Neural cell (in vitro differentiated cells): Measurements from ENCODE around the gene HHIPL2. TPM values are rescaled to one million over a fixed set of nuclear protein-coding genes. Genes with fewer than 3 reads are reported as not detected.

ENCODE experiments used
- H2AFZ ChIP-seq: fragments of 200-600, 300-800 bp; sonication (generic), shearing (Covaris generic); 2 replicates; pipeline ENCODE4 v1.6.0; 2014; ENCODE audit warnings: low read depth, mild to moderate bottlenecking, antibody characterized with exemption, low read length, moderate library complexity
- H3F3A ChIP-seq: fragments of 200-600 bp; shearing (Covaris generic); 2 replicates; pipeline ENCODE4 v1.6.1; 2016; ENCODE audit warnings: mild to moderate bottlenecking, moderate library complexity, mixed read lengths, antibody characterized with exemption, low read length; ENCODE audit not compliant: insufficient read depth, poor library complexity, severe bottlenecking
- H3K27ac ChIP-seq: fragments of 200-600, 300-800 bp; sonication (generic), shearing (Covaris generic); 2 replicates; pipeline ENCODE4 v1.5.1; 2014; ENCODE audit warnings: mild to moderate bottlenecking, low read length, moderate library complexity
- H3K27me3 ChIP-seq: fragments of 300-800, 200-600 bp; sonication (generic), shearing (Covaris generic); 2 replicates; pipeline ENCODE4 v1.6.0; 2014; ENCODE audit warnings: mild to moderate bottlenecking, low read depth, low read length, moderate library complexity; ENCODE audit not compliant: insufficient read depth
- H3K36me3 ChIP-seq: fragments of 300-800, 200-600 bp; sonication (generic), shearing (Covaris generic); 2 replicates; pipeline ENCODE4 v1.5.1; 2014; ENCODE audit warnings: mild to moderate bottlenecking, antibody characterized with exemption, low read length, moderate library complexity; ENCODE audit not compliant: insufficient read depth
- H3K4me2 ChIP-seq: fragments of 300-800, 200-600 bp; sonication (generic), shearing (Covaris generic); 2 replicates; pipeline ENCODE4 v1.6.0; 2014; ENCODE audit warnings: mild to moderate bottlenecking, low read length
- H3K4me3 ChIP-seq: fragments of 300-800, 200-600 bp; sonication (generic), shearing (Covaris generic); 2 replicates; pipeline ENCODE4 v1.5.1; 2014; ENCODE audit warnings: mild to moderate bottlenecking, low read length, moderate library complexity
- H3K79me2 ChIP-seq: fragments of 200-600 bp; shearing (Covaris generic); replicated peaks from 2 replicates; pipeline ENCODE4 v1.6.0; 2014; ENCODE audit warnings: mild to moderate bottlenecking, low read length, moderate library complexity; ENCODE audit not compliant: insufficient read depth
- H3K9ac ChIP-seq: fragments of 300-800, 200-600 bp; sonication (generic), shearing (Covaris generic); 2 replicates; pipeline ENCODE4 v1.6.1; 2016; ENCODE audit warnings: mild to moderate bottlenecking, low read length, mixed read lengths
- H3K9me2 ChIP-seq: fragments of 200-600 bp; shearing (Covaris generic); 2 replicates; pipeline ENCODE4 v1.6.1; 2016; ENCODE audit warnings: mild to moderate bottlenecking, low read length, mixed read lengths; ENCODE audit not compliant: insufficient read depth
- H3K9me3 ChIP-seq: fragments of 200-600, 300-800 bp; sonication (generic), shearing (Covaris generic); 2 replicates; pipeline ENCODE4 v1.6.1; 2016; ENCODE audit warnings: mild to moderate bottlenecking, mixed run types, low read length, moderate library complexity, mixed read lengths
- H4K20me1 ChIP-seq: fragments of 200-600 bp; shearing (Covaris generic); 2 replicates; pipeline ENCODE4 v1.6.1; 2016; ENCODE audit warnings: mild to moderate bottlenecking, mixed run types; ENCODE audit not compliant: insufficient read depth
- EP300 ChIP-seq: fragments of 450-650 bp; conservative IDR thresholded peaks from 2 replicates; pipeline ENCODE4 v1.6.1; 2014; ENCODE audit warnings: antibody characterized with exemption, mild to moderate bottlenecking, moderate library complexity; ENCODE audit not compliant: poor library complexity, severe bottlenecking
- EZH2 ChIP-seq: fragments of 200-600, 300-800 bp; shearing (Covaris generic), sonication (generic); IDR thresholded peaks from 2 replicates; pipeline ENCODE4 v1.6.1; 2014; ENCODE audit warnings: antibody characterized with exemption, low read length, borderline replicate concordance, mild to moderate bottlenecking; ENCODE audit not compliant: insufficient read depth, poor library complexity, severe bottlenecking
- MXI1 ChIP-seq: fragments of 450-650 bp; conservative IDR thresholded peaks from 2 replicates; pipeline ENCODE4 v1.6.1; 2014; ENCODE audit warnings: antibody characterized with exemption, mild to moderate bottlenecking; ENCODE audit not compliant: poor library complexity, severe bottlenecking
- POLR2AphosphoS5 ChIP-seq: IDR thresholded peaks from 2 replicates; pipeline ENCODE4 v1.6.1; 2012
- RAD21 ChIP-seq: fragments of 450-650 bp; conservative IDR thresholded peaks from 2 replicates; pipeline ENCODE4 v1.6.1; 2014; ENCODE audit warnings: antibody characterized with exemption, mild to moderate bottlenecking, moderate library complexity
- SMC3 ChIP-seq: fragments of 450-650 bp; conservative IDR thresholded peaks from 2 replicates; pipeline ENCODE4 v1.6.1; 2014; ENCODE audit warnings: antibody characterized with exemption, mild to moderate bottlenecking, moderate library complexity; ENCODE audit not compliant: poor library complexity
- TAF1 ChIP-seq: IDR thresholded peaks from 2 replicates; pipeline ENCODE4 v1.6.1; 2012; ENCODE audit warnings: low read depth
- polyA plus RNA-seq: library from polyadenylated mRNA; depleted of rRNA; stranded (reverse); fragments of >200 nt; gene quantifications from 2 replicates; pipeline ENCODE4 v1.2.3, GENCODE V29; 2014
- TF ChIP-seq, protein P1 (sequence below): IDR thresholded peaks from 2 replicates; pipeline ENCODE4 v1.6.1; 2012; ENCODE audit warnings: borderline replicate concordance
- TF ChIP-seq, protein P2 (sequence below): fragments of 450-650 bp; IDR thresholded peaks from 2 replicates; pipeline ENCODE4 v1.5.1; 2014; ENCODE audit warnings: antibody characterized with exemption, mild to moderate bottlenecking, moderate library complexity; ENCODE audit not compliant: poor library complexity, severe bottlenecking

Gene HHIPL2
- polyA plus RNA-seq, 1 donor from 2014 or later, result 0.36 TPM

DNA sequence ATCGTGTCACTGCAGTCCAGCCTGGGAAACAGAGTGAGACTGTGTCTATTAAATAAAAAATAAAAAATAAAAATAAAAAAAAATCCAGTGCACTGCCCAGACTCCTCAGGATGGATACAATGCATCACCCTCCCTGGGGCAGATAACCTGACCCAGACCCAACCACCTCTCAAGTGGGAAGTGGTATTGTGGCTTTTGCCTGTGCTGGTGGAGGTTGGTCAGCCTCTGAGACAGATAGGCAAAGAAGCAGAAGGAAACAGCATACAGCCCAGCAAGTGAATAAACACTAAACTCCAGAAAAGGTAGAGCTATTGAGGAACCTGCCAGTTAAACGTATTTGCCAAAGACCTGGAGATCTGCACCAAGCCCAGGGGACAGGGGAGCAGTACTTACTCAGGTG, 22.0 kb downstream of the HHIPL2 start:
- H3K4me3 ChIP-seq, result no peak overlapping the region
- no peaks in the 10 kb centered on the region for H3K27me3 ChIP-seq
- no peak overlapping the region for H3K4me2 ChIP-seq
- no peaks in the 10 kb centered on the region for H3K36me3 ChIP-seq
- H3K79me2 ChIP-seq, result no peaks in the 10 kb centered on the region
- H3K9ac ChIP-seq, result no peak overlapping the region
- no peak overlapping the region for H2AFZ ChIP-seq
- no peaks in the 10 kb centered on the region for H3K9me3 ChIP-seq
- TF ChIP-seq, protein P1, sequence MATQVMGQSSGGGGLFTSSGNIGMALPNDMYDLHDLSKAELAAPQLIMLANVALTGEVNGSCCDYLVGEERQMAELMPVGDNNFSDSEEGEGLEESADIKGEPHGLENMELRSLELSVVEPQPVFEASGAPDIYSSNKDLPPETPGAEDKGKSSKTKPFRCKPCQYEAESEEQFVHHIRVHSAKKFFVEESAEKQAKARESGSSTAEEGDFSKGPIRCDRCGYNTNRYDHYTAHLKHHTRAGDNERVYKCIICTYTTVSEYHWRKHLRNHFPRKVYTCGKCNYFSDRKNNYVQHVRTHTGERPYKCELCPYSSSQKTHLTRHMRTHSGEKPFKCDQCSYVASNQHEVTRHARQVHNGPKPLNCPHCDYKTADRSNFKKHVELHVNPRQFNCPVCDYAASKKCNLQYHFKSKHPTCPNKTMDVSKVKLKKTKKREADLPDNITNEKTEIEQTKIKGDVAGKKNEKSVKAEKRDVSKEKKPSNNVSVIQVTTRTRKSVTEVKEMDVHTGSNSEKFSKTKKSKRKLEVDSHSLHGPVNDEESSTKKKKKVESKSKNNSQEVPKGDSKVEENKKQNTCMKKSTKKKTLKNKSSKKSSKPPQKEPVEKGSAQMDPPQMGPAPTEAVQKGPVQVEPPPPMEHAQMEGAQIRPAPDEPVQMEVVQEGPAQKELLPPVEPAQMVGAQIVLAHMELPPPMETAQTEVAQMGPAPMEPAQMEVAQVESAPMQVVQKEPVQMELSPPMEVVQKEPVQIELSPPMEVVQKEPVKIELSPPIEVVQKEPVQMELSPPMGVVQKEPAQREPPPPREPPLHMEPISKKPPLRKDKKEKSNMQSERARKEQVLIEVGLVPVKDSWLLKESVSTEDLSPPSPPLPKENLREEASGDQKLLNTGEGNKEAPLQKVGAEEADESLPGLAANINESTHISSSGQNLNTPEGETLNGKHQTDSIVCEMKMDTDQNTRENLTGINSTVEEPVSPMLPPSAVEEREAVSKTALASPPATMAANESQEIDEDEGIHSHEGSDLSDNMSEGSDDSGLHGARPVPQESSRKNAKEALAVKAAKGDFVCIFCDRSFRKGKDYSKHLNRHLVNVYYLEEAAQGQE, result no peak
- no peaks in the 10 kb centered on the region for H3F3A ChIP-seq
- H3K9me2 ChIP-seq, result no peaks in the 10 kb centered on the region
- no peaks in the 10 kb centered on the region for H4K20me1 ChIP-seq
- H3K27ac ChIP-seq, result no peak overlapping the region

DNA sequence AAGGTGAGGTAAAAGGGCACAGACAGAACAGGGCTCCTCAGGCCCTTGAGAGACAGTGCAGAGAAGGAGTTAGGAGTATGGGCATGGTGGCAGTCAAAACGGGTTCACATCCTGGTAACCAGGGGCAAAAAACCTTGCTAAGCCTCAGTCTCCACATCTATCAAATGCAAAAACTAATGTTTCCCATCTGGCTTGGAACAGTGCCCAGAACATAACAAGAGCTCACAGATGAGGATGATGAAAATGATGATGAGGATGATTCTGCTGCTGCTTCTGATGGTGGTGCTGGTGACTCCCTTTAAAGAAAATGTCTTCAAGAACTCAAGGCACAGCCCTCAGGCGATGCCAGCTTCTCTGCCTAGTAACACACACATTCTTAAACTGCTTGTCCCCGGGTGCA, 24.1 kb downstream of the HHIPL2 start:
- Histone ChIP-seq H3K36me3 (no peaks in the 10 kb centered on the region), H2AFZ (no peak overlapping the region), H3K9me3 (no peaks in the 10 kb centered on the region), H3F3A (no peaks in the 10 kb centered on the region), H3K27me3 (no peaks in the 10 kb centered on the region), H4K20me1 (no peaks in the 10 kb centered on the region), H3K9ac (no peak overlapping the region), H3K4me2 (no peak overlapping the region), H3K9me2 (no peaks in the 10 kb centered on the region), H3K27ac (no peak overlapping the region), H3K79me2 (no peaks in the 10 kb centered on the region), H3K4me3 (no peak overlapping the region)
- TF ChIP-seq SMC3, result no peak

DNA sequence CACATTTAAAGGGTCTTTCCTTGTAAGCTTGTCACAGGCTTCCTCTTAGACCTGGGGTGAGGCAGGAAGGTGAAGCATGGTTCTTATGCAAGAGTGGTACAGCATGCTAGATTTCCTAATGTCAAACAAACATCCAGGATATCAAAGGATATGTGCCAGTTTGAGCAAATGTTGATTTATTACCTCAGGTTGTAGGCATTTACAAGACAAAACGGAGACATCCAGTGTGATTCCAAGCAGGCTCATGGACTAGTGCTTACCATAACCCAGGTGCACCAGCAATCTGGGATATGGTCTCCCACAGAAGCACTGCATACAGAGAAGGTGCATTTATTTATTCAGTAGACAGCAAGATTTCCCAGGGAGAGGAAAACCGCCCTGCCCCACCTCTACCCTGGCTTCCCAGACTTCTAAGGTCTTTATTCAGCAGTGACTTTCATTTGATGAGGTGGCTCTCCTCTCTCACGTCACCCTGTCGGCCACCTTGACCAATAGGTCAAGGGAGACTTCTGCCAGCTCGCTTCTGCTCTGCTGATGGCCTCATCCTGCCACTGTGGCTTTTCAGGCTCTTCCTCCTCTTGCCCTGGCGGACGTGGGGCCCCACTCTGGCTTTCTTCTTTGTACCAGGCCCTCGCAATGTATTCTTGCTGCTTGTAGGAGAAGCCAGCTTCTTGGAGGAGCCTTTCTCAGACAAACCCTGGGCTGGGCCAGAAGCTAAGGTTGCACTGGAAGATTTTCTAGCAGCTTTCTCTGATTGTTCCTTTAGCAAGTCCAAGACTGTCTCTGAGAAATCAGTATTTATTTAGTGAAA, 25.6 kb downstream of the HHIPL2 start:
- no peaks in the 10 kb centered on the region for H3K27me3 ChIP-seq
- H3K4me3 ChIP-seq, result no peak overlapping the region
- no peaks in the 10 kb centered on the region for H3K36me3 ChIP-seq
- H4K20me1 ChIP-seq, result no peaks in the 10 kb centered on the region
- no peaks in the 10 kb centered on the region for H3K79me2 ChIP-seq
- H3F3A ChIP-seq, result no peaks in the 10 kb centered on the region
- no peak overlapping the region for H2AFZ ChIP-seq
- TF ChIP-seq TAF1 (no peak), RAD21 (no peak), POLR2AphosphoS5 (no peak), SMC3 (no peak), EZH2 (no peak), MXI1 (no peak), EP300 (no peak)
- TF ChIP-seq, protein P1, result no peak
- TF ChIP-seq, protein P2, sequence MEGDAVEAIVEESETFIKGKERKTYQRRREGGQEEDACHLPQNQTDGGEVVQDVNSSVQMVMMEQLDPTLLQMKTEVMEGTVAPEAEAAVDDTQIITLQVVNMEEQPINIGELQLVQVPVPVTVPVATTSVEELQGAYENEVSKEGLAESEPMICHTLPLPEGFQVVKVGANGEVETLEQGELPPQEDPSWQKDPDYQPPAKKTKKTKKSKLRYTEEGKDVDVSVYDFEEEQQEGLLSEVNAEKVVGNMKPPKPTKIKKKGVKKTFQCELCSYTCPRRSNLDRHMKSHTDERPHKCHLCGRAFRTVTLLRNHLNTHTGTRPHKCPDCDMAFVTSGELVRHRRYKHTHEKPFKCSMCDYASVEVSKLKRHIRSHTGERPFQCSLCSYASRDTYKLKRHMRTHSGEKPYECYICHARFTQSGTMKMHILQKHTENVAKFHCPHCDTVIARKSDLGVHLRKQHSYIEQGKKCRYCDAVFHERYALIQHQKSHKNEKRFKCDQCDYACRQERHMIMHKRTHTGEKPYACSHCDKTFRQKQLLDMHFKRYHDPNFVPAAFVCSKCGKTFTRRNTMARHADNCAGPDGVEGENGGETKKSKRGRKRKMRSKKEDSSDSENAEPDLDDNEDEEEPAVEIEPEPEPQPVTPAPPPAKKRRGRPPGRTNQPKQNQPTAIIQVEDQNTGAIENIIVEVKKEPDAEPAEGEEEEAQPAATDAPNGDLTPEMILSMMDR, result no peak
- H3K9me3 ChIP-seq, result no peaks in the 10 kb centered on the region
- H3K9me2 ChIP-seq, result no peaks in the 10 kb centered on the region
- no peak overlapping the region for H3K4me2 ChIP-seq
- H3K9ac ChIP-seq, result no peak overlapping the region
- H3K27ac ChIP-seq, result no peak overlapping the region
